ENCODE data around the gene ANP32E. TPM values are rescaled to one million over a fixed set of nuclear protein-coding genes. Genes with fewer than 3 reads are reported as not detected.

The ANP32E gene
- total and polyA plus RNA-seq, 9 of the 15 experiments (the other 6 are each of a cell fraction or from before 2014, with no cell fraction given), result 60.4 to 197 (median 104) TPM

DNA sequence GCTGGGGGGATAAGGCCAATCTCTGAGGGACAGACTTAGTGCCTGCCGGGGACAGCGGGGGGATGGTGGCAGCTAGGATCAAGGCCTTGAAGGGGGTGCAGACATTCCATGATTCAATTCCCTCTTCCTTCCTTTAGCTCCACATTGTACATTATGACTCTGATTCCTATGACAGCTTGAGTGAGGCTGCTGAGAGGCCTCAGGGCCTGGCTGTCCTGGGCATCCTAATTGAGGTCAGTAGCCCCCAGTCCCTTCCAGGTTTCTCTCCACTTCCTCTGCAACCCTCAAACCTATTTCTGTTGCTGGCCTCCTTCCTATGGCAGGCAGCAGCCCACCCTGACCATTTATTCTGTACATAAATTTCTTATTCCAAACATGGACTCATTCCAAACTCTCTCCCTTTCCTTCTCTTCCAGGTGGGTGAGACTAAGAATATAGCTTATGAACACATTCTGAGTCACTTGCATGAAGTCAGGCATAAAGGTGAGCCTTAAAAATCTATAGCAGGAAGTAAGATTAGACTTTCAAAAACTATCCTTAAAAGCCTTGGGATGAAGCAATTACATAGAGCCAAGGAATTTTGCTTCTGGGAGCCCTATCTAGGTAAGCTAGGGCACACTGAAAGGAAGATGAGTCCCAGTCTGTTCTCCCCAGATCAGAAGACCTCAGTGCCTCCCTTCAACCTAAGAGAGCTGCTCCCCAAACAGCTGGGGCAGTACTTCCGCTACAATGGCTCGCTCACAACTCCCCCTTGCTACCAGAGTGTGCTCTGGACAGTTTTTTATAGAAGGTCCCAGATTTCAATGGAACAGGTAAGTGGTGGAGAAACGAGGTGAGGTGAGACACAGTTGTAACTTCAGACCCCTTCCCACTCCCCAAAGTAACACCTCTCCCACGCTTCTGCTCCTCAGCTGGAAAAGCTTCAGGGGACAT lies 26.7 kb upstream of the ANP32E start (continued):
- TF ChIP-seq, protein P1, sequence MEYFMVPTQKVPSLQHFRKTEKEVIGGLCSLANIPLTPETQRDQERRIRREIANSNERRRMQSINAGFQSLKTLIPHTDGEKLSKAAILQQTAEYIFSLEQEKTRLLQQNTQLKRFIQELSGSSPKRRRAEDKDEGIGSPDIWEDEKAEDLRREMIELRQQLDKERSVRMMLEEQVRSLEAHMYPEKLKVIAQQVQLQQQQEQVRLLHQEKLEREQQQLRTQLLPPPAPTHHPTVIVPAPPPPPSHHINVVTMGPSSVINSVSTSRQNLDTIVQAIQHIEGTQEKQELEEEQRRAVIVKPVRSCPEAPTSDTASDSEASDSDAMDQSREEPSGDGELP (CRISPR knock-in tag; IDR thresholded peaks at IDR 0.05; ENCODE audit: borderline replicate concordance), result peak; percentile 41; the same call in 1 of the 2 replicates
- TF ChIP-seq DACH1 (IDR thresholded peaks at IDR 0.05; ENCODE audit: partially characterized antibody), result peak; percentile 43
- 0 out of 2 replicates have a peak, but pooled peaks have one; percentile 23 for TF ChIP-seq GABPA (tag; conservative IDR thresholded peaks at IDR 0.05; ENCODE audit: low read depth)
- peak in 1 of 3 experiments; percentile 49 for TF ChIP-seq YY1 (IDR thresholded peaks at IDR 0.05; ENCODE audit: borderline replicate concordance in 1 of 3, control insufficient read depth in 1 of 3, extremely low read depth in 1 of 3, insufficient read depth in 3 of 3, insufficient read length in 1 of 3, insufficient replicate concordance in 2 of 3, low read depth in 1 of 3, low read length in 2 of 3)
- TF ChIP-seq HNRNPH1 (optimal IDR thresholded peaks at IDR 0.05; ENCODE audit: low read depth, low read length), result no peak
- peak; percentile 16; the same call in 1 of the 2 replicates for TF ChIP-seq ZNF384 (IDR thresholded peaks at IDR 0.05; ENCODE audit: low read depth, low read length)
- TF ChIP-seq CBX3 (IDR thresholded peaks at IDR 0.05; ENCODE audit: borderline replicate concordance in 1 of 2, low read length in 2 of 2), result no peak
- no peak for TF ChIP-seq KAT2B (IDR thresholded peaks at IDR 0.05; ENCODE audit: low read depth, low read length)
- no peak for TF ChIP-seq ZNF551 (CRISPR knock-in tag; IDR thresholded peaks at IDR 0.05)
- TF ChIP-seq POLR2G (IDR thresholded peaks at IDR 0.05; ENCODE audit: low read depth, low read length), result 0 out of 2 replicates have a peak, but pooled peaks have one; percentile 36
- no peak for TF ChIP-seq TCF3 (CRISPR knock-in tag; IDR thresholded peaks at IDR 0.05)
- TF ChIP-seq, protein P2, sequence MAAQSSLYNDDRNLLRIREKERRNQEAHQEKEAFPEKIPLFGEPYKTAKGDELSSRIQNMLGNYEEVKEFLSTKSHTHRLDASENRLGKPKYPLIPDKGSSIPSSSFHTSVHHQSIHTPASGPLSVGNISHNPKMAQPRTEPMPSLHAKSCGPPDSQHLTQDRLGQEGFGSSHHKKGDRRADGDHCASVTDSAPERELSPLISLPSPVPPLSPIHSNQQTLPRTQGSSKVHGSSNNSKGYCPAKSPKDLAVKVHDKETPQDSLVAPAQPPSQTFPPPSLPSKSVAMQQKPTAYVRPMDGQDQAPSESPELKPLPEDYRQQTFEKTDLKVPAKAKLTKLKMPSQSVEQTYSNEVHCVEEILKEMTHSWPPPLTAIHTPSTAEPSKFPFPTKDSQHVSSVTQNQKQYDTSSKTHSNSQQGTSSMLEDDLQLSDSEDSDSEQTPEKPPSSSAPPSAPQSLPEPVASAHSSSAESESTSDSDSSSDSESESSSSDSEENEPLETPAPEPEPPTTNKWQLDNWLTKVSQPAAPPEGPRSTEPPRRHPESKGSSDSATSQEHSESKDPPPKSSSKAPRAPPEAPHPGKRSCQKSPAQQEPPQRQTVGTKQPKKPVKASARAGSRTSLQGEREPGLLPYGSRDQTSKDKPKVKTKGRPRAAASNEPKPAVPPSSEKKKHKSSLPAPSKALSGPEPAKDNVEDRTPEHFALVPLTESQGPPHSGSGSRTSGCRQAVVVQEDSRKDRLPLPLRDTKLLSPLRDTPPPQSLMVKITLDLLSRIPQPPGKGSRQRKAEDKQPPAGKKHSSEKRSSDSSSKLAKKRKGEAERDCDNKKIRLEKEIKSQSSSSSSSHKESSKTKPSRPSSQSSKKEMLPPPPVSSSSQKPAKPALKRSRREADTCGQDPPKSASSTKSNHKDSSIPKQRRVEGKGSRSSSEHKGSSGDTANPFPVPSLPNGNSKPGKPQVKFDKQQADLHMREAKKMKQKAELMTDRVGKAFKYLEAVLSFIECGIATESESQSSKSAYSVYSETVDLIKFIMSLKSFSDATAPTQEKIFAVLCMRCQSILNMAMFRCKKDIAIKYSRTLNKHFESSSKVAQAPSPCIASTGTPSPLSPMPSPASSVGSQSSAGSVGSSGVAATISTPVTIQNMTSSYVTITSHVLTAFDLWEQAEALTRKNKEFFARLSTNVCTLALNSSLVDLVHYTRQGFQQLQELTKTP (IDR thresholded peaks at IDR 0.05; ENCODE audit: low read depth in 1 of 2, partially characterized antibody in 2 of 2), result no peak
- TF ChIP-seq, protein P3, sequence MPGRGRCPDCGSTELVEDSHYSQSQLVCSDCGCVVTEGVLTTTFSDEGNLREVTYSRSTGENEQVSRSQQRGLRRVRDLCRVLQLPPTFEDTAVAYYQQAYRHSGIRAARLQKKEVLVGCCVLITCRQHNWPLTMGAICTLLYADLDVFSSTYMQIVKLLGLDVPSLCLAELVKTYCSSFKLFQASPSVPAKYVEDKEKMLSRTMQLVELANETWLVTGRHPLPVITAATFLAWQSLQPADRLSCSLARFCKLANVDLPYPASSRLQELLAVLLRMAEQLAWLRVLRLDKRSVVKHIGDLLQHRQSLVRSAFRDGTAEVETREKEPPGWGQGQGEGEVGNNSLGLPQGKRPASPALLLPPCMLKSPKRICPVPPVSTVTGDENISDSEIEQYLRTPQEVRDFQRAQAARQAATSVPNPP (IDR thresholded peaks at IDR 0.05; ENCODE audit: borderline replicate concordance, insufficient read depth, insufficient read length), result no peak
- no peak for TF ChIP-seq ZC3H11A (IDR thresholded peaks at IDR 0.05; ENCODE audit: low read depth, low read length)
- no peak for TF ChIP-seq TEAD4 (IDR thresholded peaks at IDR 0.05; ENCODE audit: low read length)
- no peak for TF ChIP-seq TEAD4 (CRISPR knock-in tag; IDR thresholded peaks at IDR 0.05; ENCODE audit: borderline replicate concordance)
- TF ChIP-seq, protein P4, sequence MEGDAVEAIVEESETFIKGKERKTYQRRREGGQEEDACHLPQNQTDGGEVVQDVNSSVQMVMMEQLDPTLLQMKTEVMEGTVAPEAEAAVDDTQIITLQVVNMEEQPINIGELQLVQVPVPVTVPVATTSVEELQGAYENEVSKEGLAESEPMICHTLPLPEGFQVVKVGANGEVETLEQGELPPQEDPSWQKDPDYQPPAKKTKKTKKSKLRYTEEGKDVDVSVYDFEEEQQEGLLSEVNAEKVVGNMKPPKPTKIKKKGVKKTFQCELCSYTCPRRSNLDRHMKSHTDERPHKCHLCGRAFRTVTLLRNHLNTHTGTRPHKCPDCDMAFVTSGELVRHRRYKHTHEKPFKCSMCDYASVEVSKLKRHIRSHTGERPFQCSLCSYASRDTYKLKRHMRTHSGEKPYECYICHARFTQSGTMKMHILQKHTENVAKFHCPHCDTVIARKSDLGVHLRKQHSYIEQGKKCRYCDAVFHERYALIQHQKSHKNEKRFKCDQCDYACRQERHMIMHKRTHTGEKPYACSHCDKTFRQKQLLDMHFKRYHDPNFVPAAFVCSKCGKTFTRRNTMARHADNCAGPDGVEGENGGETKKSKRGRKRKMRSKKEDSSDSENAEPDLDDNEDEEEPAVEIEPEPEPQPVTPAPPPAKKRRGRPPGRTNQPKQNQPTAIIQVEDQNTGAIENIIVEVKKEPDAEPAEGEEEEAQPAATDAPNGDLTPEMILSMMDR (IDR thresholded peaks at IDR 0.05 in 2 of 3, conservative IDR thresholded peaks at IDR 0.05 in 1 of 3; ENCODE audit: insufficient read depth in 2 of 3, low read depth in 1 of 3, low read length in 3 of 3), result peak in 2 of 3 experiments; percentile 20 to 28; a peak in 2 of 6 replicates

Data from K562 (cell line).